SU-DHL-6 (cell line): Measurements from ENCODE around the gene PHACTR3.

Experiments
- EZH2phosphoT487 ChIP-seq: fragments of 200-600 bp; sonication (generic), shearing (Covaris generic); conservative IDR thresholded peaks from 2 replicates; pipeline ENCODE4 v1.6.1; 2018; ENCODE audit warnings: mild to moderate bottlenecking, antibody characterized with exemption, low read length, moderate library complexity, mixed read lengths
- TF ChIP-seq, protein P1 (sequence below): fragments of 200-600 bp; sonication (generic); IDR thresholded peaks from one replicate; pipeline ENCODE4 v1.5.1; 2017; ENCODE audit warnings: antibody characterized with exemption, mild to moderate bottlenecking, low read length, moderate library complexity; ENCODE audit not compliant: insufficient read depth, poor library complexity, severe bottlenecking

DNA sequence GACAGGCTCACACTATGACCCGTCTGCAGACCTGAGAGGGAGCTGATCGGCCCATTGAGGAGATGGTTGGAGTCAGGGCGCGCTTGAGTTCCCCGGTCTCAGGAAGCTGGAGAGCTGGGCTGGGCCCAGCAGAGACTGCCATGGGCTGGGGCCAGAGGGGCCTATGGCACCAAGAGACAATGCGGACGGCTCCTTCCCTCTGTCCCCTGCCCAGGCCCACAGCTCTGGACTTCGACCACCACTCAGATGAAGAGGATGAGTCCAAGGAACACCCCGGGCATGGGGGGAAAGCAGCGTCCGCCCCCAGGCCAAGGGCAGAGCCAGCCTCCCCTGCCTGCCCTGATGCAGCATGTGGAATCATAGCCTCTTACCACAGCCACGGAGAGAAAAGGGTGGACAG is 40.2 kb upstream of the PHACTR3 start:
- TF ChIP-seq, protein P1, sequence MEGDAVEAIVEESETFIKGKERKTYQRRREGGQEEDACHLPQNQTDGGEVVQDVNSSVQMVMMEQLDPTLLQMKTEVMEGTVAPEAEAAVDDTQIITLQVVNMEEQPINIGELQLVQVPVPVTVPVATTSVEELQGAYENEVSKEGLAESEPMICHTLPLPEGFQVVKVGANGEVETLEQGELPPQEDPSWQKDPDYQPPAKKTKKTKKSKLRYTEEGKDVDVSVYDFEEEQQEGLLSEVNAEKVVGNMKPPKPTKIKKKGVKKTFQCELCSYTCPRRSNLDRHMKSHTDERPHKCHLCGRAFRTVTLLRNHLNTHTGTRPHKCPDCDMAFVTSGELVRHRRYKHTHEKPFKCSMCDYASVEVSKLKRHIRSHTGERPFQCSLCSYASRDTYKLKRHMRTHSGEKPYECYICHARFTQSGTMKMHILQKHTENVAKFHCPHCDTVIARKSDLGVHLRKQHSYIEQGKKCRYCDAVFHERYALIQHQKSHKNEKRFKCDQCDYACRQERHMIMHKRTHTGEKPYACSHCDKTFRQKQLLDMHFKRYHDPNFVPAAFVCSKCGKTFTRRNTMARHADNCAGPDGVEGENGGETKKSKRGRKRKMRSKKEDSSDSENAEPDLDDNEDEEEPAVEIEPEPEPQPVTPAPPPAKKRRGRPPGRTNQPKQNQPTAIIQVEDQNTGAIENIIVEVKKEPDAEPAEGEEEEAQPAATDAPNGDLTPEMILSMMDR, result no peak
- no peak for TF ChIP-seq EZH2phosphoT487
